ENCODE results near the gene TENT5A.

Gene TENT5A

DNA sequence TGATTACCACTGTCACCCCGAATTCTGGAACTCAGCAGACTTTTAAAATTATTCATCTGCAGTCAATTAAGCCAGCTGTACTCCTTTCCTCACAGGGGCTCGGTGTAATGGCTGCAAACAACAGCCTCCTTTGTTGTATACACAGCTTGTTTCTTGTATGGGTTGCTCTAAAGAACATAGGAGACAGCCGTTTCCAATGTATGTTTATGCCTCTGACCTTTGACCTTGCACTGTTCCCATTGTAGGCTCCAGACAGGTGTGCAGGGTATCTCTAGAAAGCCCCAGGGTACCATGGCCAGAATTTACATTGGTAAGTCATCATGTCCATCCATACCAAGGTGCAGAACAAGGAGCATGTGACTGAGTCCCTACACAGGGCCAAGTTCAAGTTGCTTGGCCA, 11.5 kb upstream of the TENT5A start:
- no peak for TF ChIP-seq ESRRG (CRISPR knock-in tag; IDR thresholded peaks at IDR 0.05)
- TF ChIP-seq, protein P1, sequence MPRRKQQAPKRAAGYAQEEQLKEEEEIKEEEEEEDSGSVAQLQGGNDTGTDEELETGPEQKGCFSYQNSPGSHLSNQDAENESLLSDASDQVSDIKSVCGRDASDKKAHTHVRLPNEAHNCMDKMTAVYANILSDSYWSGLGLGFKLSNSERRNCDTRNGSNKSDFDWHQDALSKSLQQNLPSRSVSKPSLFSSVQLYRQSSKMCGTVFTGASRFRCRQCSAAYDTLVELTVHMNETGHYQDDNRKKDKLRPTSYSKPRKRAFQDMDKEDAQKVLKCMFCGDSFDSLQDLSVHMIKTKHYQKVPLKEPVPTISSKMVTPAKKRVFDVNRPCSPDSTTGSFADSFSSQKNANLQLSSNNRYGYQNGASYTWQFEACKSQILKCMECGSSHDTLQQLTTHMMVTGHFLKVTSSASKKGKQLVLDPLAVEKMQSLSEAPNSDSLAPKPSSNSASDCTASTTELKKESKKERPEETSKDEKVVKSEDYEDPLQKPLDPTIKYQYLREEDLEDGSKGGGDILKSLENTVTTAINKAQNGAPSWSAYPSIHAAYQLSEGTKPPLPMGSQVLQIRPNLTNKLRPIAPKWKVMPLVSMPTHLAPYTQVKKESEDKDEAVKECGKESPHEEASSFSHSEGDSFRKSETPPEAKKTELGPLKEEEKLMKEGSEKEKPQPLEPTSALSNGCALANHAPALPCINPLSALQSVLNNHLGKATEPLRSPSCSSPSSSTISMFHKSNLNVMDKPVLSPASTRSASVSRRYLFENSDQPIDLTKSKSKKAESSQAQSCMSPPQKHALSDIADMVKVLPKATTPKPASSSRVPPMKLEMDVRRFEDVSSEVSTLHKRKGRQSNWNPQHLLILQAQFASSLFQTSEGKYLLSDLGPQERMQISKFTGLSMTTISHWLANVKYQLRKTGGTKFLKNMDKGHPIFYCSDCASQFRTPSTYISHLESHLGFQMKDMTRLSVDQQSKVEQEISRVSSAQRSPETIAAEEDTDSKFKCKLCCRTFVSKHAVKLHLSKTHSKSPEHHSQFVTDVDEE (CRISPR knock-in tag; IDR thresholded peaks at IDR 0.05) = no peak
- no peak for TF ChIP-seq ISL1 (CRISPR knock-in tag; IDR thresholded peaks at IDR 0.05)
- TF ChIP-seq ZFP3 (CRISPR knock-in tag; IDR thresholded peaks at IDR 0.05) = no peak
- no peak for ATAC-seq

DNA sequence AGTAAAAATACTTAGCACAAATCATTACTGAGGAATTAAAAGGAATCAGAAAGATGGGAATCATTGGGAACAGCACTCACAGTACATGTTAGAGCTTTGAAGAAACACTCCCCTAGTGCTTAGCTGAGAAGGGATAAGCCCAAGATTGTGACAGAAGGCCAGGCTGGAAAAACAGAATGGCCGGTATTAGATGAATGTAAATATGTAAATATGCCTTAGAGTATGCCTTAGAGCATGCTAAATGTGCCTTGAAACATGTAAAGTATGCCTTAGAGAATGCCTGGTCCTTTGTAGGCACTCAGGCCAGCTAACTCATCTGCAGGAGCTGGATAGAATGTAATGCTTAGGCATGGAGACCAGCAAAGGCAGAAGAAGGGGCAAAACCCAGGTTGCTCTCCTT, 10.6 kb upstream of the TENT5A start:
- no peak for TF ChIP-seq TCF4 (CRISPR knock-in tag; IDR thresholded peaks at IDR 0.05; ENCODE audit: borderline replicate concordance)
- no peak for TF ChIP-seq ZNF8 (CRISPR knock-in tag; IDR thresholded peaks at IDR 0.05)
- TF ChIP-seq CSDC2 (CRISPR knock-in tag; IDR thresholded peaks at IDR 0.05) = no peak
- TF ChIP-seq, protein P2, sequence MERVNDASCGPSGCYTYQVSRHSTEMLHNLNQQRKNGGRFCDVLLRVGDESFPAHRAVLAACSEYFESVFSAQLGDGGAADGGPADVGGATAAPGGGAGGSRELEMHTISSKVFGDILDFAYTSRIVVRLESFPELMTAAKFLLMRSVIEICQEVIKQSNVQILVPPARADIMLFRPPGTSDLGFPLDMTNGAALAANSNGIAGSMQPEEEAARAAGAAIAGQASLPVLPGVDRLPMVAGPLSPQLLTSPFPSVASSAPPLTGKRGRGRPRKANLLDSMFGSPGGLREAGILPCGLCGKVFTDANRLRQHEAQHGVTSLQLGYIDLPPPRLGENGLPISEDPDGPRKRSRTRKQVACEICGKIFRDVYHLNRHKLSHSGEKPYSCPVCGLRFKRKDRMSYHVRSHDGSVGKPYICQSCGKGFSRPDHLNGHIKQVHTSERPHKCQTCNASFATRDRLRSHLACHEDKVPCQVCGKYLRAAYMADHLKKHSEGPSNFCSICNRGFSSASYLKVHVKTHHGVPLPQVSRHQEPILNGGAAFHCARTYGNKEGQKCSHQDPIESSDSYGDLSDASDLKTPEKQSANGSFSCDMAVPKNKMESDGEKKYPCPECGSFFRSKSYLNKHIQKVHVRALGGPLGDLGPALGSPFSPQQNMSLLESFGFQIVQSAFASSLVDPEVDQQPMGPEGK (CRISPR knock-in tag; IDR thresholded peaks at IDR 0.05; ENCODE audit: borderline replicate concordance) = no peak
- TF ChIP-seq ZNF70 (CRISPR knock-in tag; IDR thresholded peaks at IDR 0.05) = no peak
- no peak for TF ChIP-seq OSR1 (CRISPR knock-in tag; IDR thresholded peaks at IDR 0.05)
- no peak for TF ChIP-seq ZFP3 (CRISPR knock-in tag; IDR thresholded peaks at IDR 0.05)
- no peak; the same call in 2 of the 3 replicates for ATAC-seq

DNA sequence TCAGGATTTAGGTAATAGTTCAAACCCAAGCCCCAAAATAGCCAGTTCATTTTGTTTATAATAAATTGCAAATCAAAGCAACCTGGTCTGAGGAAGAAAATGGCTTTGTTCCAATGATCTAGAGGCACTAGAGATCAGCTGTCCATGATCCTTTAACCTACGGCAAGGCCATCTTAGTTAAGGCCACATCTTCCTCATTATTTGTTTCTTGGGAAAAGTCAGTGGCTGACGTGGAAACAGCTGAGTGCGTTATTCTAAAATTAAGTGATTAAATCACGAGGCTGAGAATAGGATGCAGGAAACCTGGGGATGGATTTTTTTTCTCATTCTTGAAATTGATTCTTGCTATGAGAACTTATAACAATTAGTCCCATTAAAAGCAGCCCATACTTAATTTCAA, 10.1 kb upstream of the TENT5A start:
- no peak for TF ChIP-seq ZNF8 (CRISPR knock-in tag; IDR thresholded peaks at IDR 0.05)
- TF ChIP-seq, protein P1 (CRISPR knock-in tag; IDR thresholded peaks at IDR 0.05) = no peak
- no peak for TF ChIP-seq GLIS3 (CRISPR knock-in tag; IDR thresholded peaks at IDR 0.05)
- no peak for TF ChIP-seq ZNF70 (CRISPR knock-in tag; IDR thresholded peaks at IDR 0.05)
- TF ChIP-seq, protein P3, sequence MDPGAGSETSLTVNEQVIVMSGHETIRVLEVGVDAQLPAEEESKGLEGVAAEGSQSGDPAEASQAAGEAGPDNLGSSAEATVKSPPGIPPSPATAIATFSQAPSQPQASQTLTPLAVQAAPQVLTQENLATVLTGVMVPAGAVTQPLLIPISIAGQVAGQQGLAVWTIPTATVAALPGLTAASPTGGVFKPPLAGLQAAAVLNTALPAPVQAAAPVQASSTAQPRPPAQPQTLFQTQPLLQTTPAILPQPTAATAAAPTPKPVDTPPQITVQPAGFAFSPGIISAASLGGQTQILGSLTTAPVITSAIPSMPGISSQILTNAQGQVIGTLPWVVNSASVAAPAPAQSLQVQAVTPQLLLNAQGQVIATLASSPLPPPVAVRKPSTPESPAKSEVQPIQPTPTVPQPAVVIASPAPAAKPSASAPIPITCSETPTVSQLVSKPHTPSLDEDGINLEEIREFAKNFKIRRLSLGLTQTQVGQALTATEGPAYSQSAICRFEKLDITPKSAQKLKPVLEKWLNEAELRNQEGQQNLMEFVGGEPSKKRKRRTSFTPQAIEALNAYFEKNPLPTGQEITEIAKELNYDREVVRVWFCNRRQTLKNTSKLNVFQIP (CRISPR knock-in tag; IDR thresholded peaks at IDR 0.05; ENCODE audit: borderline replicate concordance, low read depth) = no peak
- TF ChIP-seq, protein P4, sequence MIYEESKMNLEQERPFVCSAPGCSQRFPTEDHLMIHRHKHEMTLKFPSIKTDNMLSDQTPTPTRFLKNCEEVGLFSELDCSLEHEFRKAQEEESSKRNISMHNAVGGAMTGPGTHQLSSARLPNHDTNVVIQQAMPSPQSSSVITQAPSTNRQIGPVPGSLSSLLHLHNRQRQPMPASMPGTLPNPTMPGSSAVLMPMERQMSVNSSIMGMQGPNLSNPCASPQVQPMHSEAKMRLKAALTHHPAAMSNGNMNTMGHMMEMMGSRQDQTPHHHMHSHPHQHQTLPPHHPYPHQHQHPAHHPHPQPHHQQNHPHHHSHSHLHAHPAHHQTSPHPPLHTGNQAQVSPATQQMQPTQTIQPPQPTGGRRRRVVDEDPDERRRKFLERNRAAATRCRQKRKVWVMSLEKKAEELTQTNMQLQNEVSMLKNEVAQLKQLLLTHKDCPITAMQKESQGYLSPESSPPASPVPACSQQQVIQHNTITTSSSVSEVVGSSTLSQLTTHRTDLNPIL (CRISPR knock-in tag; IDR thresholded peaks at IDR 0.05; ENCODE audit: low read depth) = no peak
- TF ChIP-seq ZC3H10 (CRISPR knock-in tag; IDR thresholded peaks at IDR 0.05) = no peak
- no peak for TF ChIP-seq TOX (CRISPR knock-in tag; IDR thresholded peaks at IDR 0.05; ENCODE audit: borderline replicate concordance)
- TF ChIP-seq, protein P2 (CRISPR knock-in tag; IDR thresholded peaks at IDR 0.05; ENCODE audit: borderline replicate concordance) = no peak
- TF ChIP-seq BACH2 (CRISPR knock-in tag; IDR thresholded peaks at IDR 0.05; ENCODE audit: borderline replicate concordance) = no peak
- TF ChIP-seq RARB (CRISPR knock-in tag; IDR thresholded peaks at IDR 0.05) = no peak
- no peak for TF ChIP-seq OSR1 (CRISPR knock-in tag; IDR thresholded peaks at IDR 0.05)
- TF ChIP-seq CSDC2 (CRISPR knock-in tag; IDR thresholded peaks at IDR 0.05) = no peak
- TF ChIP-seq, protein P5, sequence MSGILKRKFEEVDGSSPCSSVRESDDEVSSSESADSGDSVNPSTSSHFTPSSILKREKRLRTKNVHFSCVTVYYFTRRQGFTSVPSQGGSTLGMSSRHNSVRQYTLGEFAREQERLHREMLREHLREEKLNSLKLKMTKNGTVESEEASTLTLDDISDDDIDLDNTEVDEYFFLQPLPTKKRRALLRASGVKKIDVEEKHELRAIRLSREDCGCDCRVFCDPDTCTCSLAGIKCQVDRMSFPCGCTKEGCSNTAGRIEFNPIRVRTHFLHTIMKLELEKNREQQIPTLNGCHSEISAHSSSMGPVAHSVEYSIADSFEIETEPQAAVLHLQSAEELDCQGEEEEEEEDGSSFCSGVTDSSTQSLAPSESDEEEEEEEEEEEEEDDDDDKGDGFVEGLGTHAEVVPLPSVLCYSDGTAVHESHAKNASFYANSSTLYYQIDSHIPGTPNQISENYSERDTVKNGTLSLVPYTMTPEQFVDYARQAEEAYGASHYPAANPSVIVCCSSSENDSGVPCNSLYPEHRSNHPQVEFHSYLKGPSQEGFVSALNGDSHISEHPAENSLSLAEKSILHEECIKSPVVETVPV (CRISPR knock-in tag; IDR thresholded peaks at IDR 0.05) = no peak
- no peak for TF ChIP-seq PPARA (CRISPR knock-in tag; IDR thresholded peaks at IDR 0.05; ENCODE audit: borderline replicate concordance)
- no peak for ATAC-seq
